ENCODE data around the gene DET1.
"Not testable (repeated sequence)": the region's sequence is repeated elsewhere in the genome, so short reads cannot be mapped to it uniquely, and the experiment has no call there.

The DET1 gene

GRCh38 chr15:88546248-88547129 is at the start of gene DET1:
Gene DET1 (minus strand): TSS chr15:88546681. CDS start chr15:88531705, 14,976 bp downstream.
- DNase-seq: peak; percentile 97

GRCh38 chr15:88591384-88591783 is 44.9 kb upstream of the DET1 start:
- DNase-seq: no peak

- no peak for DNase-seq
Observed at GRCh38 chr15:88590759-88591158, 44.3 kb upstream of the DET1 start.

GRCh38 chr15:88586401-88587162 is 40.1 kb upstream of the DET1 start:
- DNase-seq: no peak

GRCh38 chr15:88580532-88580931 is 34.1 kb upstream of the DET1 start:
- no peak for DNase-seq

- no peak for DNase-seq
Observed at GRCh38 chr15:88579322-88579721, 32.8 kb upstream of the DET1 start.

GRCh38 chr15:88574655-88575054 is 28.2 kb upstream of the DET1 start:
- no peak for DNase-seq

- DNase-seq: no peak
Observed at GRCh38 chr15:88574077-88574476, 27.6 kb upstream of the DET1 start.

- DNase-seq: no peak
Observed at GRCh38 chr15:88571852-88572259, 25.4 kb upstream of the DET1 start.

GRCh38 chr15:88571153-88571851 is 24.8 kb upstream of the DET1 start:
- DNase-seq: no peak

GRCh38 chr15:88568589-88568988 is 22.1 kb upstream of the DET1 start:
- no peak for DNase-seq

- DNase-seq: no peak
Observed at GRCh38 chr15:88564741-88565140, 18.3 kb upstream of the DET1 start.

GRCh38 chr15:88563638-88564037 is 17.2 kb upstream of the DET1 start:
- no peak for DNase-seq

GRCh38 chr15:88559565-88559964 is 13.1 kb upstream of the DET1 start:
- DNase-seq: not testable (repeated sequence)

GRCh38 chr15:88558026-88558425 is 11.5 kb upstream of the DET1 start:
- DNase-seq: not testable (repeated sequence)

- not testable (repeated sequence) for DNase-seq
Observed at GRCh38 chr15:88548009-88548408, 1.5 kb upstream of the DET1 start.

GRCh38 chr15:88545578-88546247 is 768 bp downstream of the DET1 start:
- not testable (repeated sequence) for DNase-seq

- no peak for DNase-seq
Observed at GRCh38 chr15:88543065-88543776, 3.3 kb downstream of the DET1 start.

- no peak for DNase-seq
Observed at GRCh38 chr15:88542342-88542733, 4.1 kb downstream of the DET1 start.

- no peak for DNase-seq
Observed at GRCh38 chr15:88541709-88542341, 4.7 kb downstream of the DET1 start.

GRCh38 chr15:88541111-88541510 is 5.4 kb downstream of the DET1 start:
- DNase-seq: not testable (repeated sequence)

- not testable (repeated sequence) for DNase-seq
Observed at GRCh38 chr15:88540350-88540749, 6.1 kb downstream of the DET1 start.

Measured in stimulated activated CD4-positive, alpha-beta T cell treated with anti-CD3 and anti-CD28 coated beads, Interleukin-1b, Interleukin-23, amount 100 ng/mL, for 48 hours (primary cell).